ENCODE data around the gene PTPRG. TPM values are rescaled to one million over a fixed set of nuclear protein-coding genes. Genes with fewer than 3 reads are reported as not detected.

Gene PTPRG
- total and polyA plus RNA-seq, 2 donors (not counting 3 experiments of a cell fraction or from before 2014, with no cell fraction given): 8.9 to 39.1 TPM

- Histone ChIP-seq H3K27me3 (ENCODE audit: control insufficient read depth in 2 of 2, insufficient read depth in 2 of 2, low read length in 2 of 2) (no peaks in the 10 kb centered on the region), H3K27ac (ENCODE audit: insufficient read depth, low read depth, low read length) (no peak overlapping the region), H2AFZ (ENCODE audit: low read depth, low read length) (no peak overlapping the region), H3K9ac (replicated peaks; ENCODE audit: extremely low read depth, insufficient read depth, low read length) (no peak overlapping the region), H3K4me1 (ENCODE audit: control insufficient read depth, extremely low read depth, insufficient read depth, low read length) (peaks cover 9% of the 10 kb centered on the region), H3K36me3 (ENCODE audit: control insufficient read depth in 2 of 2, extremely low read depth in 1 of 2, insufficient read depth in 2 of 2, low read length in 2 of 2) (no peaks in the 10 kb centered on the region), H3K4me2 (ENCODE audit: insufficient read depth, low read length) (no peak overlapping the region), H3K4me3 (replicated peaks in 1 of 3; ENCODE audit: insufficient read depth in 1 of 3, low read depth in 1 of 3, low read length in 3 of 3) (no peak overlapping the region), H3K9me3 (replicated peaks; ENCODE audit: control insufficient read depth, insufficient read depth, low read length) (no peaks in the 10 kb centered on the region), H4K20me1 (replicated peaks; ENCODE audit: control insufficient read depth, extremely low read depth, insufficient read depth, low read length) (no peaks in the 10 kb centered on the region), H3K79me2 (ENCODE audit: control insufficient read depth, insufficient read depth, low read length) (no peaks in the 10 kb centered on the region), H3K9me1 (replicated peaks; ENCODE audit: control insufficient read depth, extremely low read depth, insufficient read depth, low read length) (no peaks in the 10 kb centered on the region)
- FAIRE-seq: no peak
- POLR2A ChIA-PET: no interaction called here
- no peak for DNase-seq (ENCODE audit: low read depth, low spot score)
- intact Hi-C loops (cut with micrococcal nuclease) (no loop called here), dilution Hi-C loops (cut with MboI; ENCODE audit: extremely low pct_ligation_motif_present, low sequenced_read_pairs) (no loop called here)
- CTCF ChIA-PET: no interaction called here
- no TSS peak for BruUV-seq (replicated peaks)
- TF ChIP-seq EZH2 (IDR thresholded peaks at IDR 0.05; ENCODE audit: borderline replicate concordance, low read depth, low read length, severe bottlenecking): no peak
- TF ChIP-seq FOS (IDR thresholded peaks at IDR 0.05; ENCODE audit: borderline replicate concordance, insufficient read depth, low read length): no peak
- TF ChIP-seq POLR2A (IDR thresholded peaks at IDR 0.05; ENCODE audit: low read depth, low read length): no peak
- TF ChIP-seq CTCF (IDR thresholded peaks at IDR 0.05; ENCODE audit: extremely low read depth in 1 of 2, insufficient read depth in 1 of 2, low read depth in 1 of 2, low read length in 2 of 2): no peak
- TF ChIP-seq MAX (IDR thresholded peaks at IDR 0.05; ENCODE audit: insufficient read depth, insufficient read length): no peak
- no peak for TF ChIP-seq JUN (IDR thresholded peaks at IDR 0.05; ENCODE audit: borderline replicate concordance, insufficient read depth, insufficient read length, low read depth)
- TF ChIP-seq POLR2AphosphoS5 (IDR thresholded peaks at IDR 0.05; ENCODE audit: insufficient read depth, low read depth, low read length): no peak
- TF ChIP-seq MYC (IDR thresholded peaks at IDR 0.05; ENCODE audit: low read depth, low read length): no peak
Observed at GRCh38 chr3:61989681-61990080, 428.3 kb downstream of the PTPRG start.
